Posterior vena cava (tissue), 2 donors: ENCODE results near the gene SMURF2. TPM values are rescaled to one million over a fixed set of nuclear protein-coding genes. Genes with fewer than 3 reads are reported as not detected.
A peak's percentile ranks its signal among the peaks of the same experiment; 100 is the strongest.

ENCODE experiments used
- DNase-seq: peaks from one replicate; pipeline ENCODE4 v3.0.0-alpha.2; 2020; ENCODE audit warnings: low spot score
- intact Hi-C, 2 donors: fragments of 100-400 bp; cut with DNase I; formaldehyde crosslinking; loops; one replicate each; pipeline versions ENCODE4 v1.14.1 to v1.14.2; 2022 to 2023
- microRNA-seq, 2 donors: library from miRNA; unstranded; fragments of <30 nt; microRNA quantifications; one replicate each; pipeline ENCODE4 v1.2.0, GENCODE V29; 2020 to 2021; ENCODE audit warnings: borderline microRNAs expressed in 2 of 2
- total RNA-seq, 2 donors: library from RNA; stranded (reverse); fragmentation: NEBNext Ultra II Directional; extraction: Animal tissue kit (Norgen Biotek cat#: 25700); gene quantifications; one replicate each; pipeline ENCODE4 v1.2.1, GENCODE V29; 2021
- donor health status: DM: yes; HTN: yes; CAD: no.
- donor health status: DM: yes; HTN: yes; CAD: no.

SMURF2 gene
- total RNA-seq, 2 donors from 2014 or later = 23.8 to 28.4 TPM

DNA sequence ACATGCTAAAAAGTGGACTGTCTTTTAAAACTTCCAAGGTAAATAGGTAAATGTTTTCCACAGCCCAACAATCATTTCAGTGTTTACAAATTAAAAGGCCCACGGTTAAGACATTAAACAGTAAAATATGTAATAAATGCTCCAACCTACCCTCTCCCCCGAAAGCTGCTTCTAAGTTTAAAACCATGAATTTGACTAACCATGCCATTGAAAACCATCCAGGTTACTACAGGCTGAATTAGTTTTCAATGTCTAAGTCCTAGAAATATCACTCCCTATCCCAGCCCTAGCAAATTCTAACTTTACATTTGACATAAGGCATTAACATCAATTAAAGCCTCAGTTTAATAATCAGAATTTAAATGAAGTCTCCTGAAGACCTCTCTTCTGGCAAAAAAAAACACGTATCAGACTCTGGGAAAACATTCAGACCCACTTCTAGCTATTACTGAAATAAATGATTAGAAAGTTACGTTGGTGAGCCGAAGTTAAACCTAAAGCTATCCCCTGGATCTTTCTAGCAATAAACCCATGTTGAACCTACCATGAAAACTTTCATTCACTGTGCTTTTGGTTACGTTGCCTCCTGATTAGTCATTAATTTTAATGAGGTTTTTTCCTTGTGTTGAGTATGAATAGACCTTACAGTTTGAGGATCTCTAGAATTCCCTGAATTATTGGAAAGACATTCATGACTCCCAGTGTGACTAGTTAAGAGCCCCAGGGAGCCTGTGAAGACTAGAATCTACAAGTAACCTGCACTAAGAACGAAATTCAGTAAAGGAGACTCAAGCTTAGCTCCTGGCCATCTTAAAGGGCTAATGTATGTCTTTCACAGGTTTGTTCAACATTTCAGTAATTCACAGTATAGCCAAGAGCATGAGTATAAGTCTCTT lies 163.6 kb downstream of the SMURF2 start:
- no peak for DNase-seq
- intact Hi-C loops = no loop called here

DNA sequence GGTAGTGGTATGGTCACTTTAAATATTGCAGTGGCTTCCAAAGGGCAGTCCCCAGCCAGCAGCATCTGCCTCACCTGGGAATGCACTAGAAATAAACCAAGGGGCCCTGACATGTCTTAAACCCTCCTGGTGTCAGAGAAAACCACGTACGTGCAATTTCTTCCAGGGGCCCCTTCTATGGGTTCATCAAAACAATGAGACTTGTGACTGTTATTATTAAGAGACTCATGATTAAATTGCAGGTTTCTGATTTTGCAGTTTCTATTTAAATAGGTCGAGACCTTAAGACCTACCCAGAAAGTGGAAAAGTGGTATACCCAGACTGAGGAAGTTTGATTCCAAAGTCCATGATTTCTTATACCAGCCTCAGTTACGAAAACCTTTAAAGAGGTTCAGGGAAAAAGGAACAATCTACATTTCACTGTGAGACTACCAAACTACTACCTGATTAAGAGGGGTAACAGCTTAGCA lies 164.5 kb downstream of the SMURF2 start:
- DNase-seq = no peak
- intact Hi-C loops = no loop called here

DNA sequence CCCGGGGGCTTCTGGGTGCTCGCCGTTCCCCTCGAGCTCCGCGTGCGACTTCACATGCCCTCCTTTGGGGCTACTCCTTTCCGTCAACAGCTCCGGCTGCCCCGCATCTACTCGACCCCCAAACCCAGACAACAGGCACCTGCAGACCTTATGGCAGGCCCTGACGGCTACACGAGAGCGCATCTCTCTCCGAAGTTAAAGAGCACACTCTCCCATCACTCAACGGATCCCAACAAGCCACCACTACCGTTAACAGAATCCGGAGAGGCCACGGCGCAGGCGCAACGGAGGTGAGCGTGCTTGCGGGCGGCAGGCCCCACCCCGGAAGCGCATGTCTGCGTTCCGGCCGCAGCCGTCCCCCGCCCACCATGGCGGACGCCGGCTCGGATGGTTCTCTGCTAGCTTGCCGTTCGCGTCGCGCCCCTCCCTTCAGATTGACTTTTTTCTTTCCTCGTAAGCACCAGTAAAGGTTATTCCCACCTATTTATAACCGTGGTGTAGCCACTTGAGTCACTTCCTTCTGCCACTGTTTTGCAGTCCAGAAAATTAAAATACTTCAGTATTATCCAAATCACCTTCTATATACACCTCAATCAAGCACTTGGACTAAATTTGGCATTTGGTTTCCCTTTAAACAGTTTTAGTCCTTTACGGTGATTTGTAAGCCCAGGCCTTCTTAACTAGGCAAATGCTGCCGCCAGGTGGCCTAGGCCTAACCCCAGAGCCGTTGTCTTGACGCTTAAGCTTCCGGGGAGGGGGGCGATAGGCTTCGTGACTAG lies 165.1 kb downstream of the SMURF2 start, which contains the start of gene POLG2:
Gene POLG2, minus strand, starts transcription at position 269 of the 779 bp plus-strand sequence. Its CDS starts 86 bp downstream, at position 183.
- peak; percentile 98 for DNase-seq
- intact Hi-C loops = no loop called here

- intact Hi-C loops = no loop called here
- DNase-seq = no peak
Observed at GRCh38 chr17:64496348-64496785, 165.7 kb downstream of the SMURF2 start.

Small RNA genes lying within 50 kb of the gene (microRNA-seq; reads per million reads assigned to microRNA genes)
- gene MIR3064 (5.2 to 11.9 reads per million in 2 donors), gene MIR5047 (0 reads per million in 2 donors)

Other genes with a start within 250 kb of the SMURF2 start
- 10 to 100 TPM in 1 of 2 donors, 1 to 10 TPM in 1; 9.4 to 18.9 TPM for gene MILR1, start 213.2 kb downstream of the SMURF2 start, total RNA-seq
- gene POLG2, start 165.3 kb downstream of the SMURF2 start, total RNA-seq = 10 to 100 TPM; 10.3 to 10.7 TPM
- gene DDX5, start 156.0 kb downstream of the SMURF2 start, total RNA-seq = 100 to 1,000 TPM; 615 to 636 TPM
- gene CEP95, start 155.3 kb downstream of the SMURF2 start, total RNA-seq = 10 to 100 TPM; 29.7 to 33.0 TPM